Stomach smooth muscle (tissue), 2 donors: ENCODE data around the gene MPV17.
"Not testable (repeated sequence)": the region's sequence is repeated elsewhere in the genome, so short reads cannot be mapped to it uniquely, and the experiment has no call there.

Experiments used
- H3K27ac ChIP-seq: one replicate; pipeline ENCODE4 v1.7.0; 2013; ENCODE audit warnings: mild to moderate bottlenecking, low read length, inconsistent platforms
- H3K27me3 ChIP-seq, 2 donors: one replicate each; pipeline ENCODE4 v1.7.0; 2013; ENCODE audit warnings: low read length in 2 of 2; ENCODE audit not compliant: insufficient read depth in 2 of 2, control insufficient read depth in 1 of 2
- H3K36me3 ChIP-seq, 2 donors: one replicate each; pipeline ENCODE4 v1.7.0; 2013; ENCODE audit warnings: low read length in 2 of 2; ENCODE audit not compliant: control insufficient read depth in 2 of 2, insufficient read depth in 2 of 2
- H3K4me1 ChIP-seq: one replicate; pipeline ENCODE4 v1.7.0; 2013; ENCODE audit warnings: low read length; ENCODE audit not compliant: control insufficient read depth, insufficient read depth
- H3K4me3 ChIP-seq, 2 donors: one replicate each; pipeline ENCODE4 v1.7.0; 2013; ENCODE audit warnings: low read length in 2 of 2
- H3K9ac ChIP-seq, 2 donors: one replicate each; pipeline ENCODE4 v1.7.0; 2013; ENCODE audit warnings: low read length in 2 of 2, mild to moderate bottlenecking in 1 of 2
- H3K9me3 ChIP-seq, 2 donors: one replicate each; pipeline ENCODE4 v1.7.0; 2013; ENCODE audit warnings: low read length in 2 of 2; ENCODE audit not compliant: control insufficient read depth in 2 of 2
- donor health status: healthy.
- donor health status: Pancreatic carcinoma.

The MPV17 gene

GRCh38 chr2:27320958-27321543 is 1.8 kb downstream of the MPV17 start:
- H3K27me3 ChIP-seq, result no peaks in the 10 kb centered on the region
- peaks cover 18% of the 10 kb centered on the region for H3K4me1 ChIP-seq
- no peak overlapping the region for H3K4me3 ChIP-seq
- no peak overlapping the region for H3K27ac ChIP-seq
- peaks cover 0 to under 1% of the 10 kb centered on the region in 2 donors for H3K36me3 ChIP-seq
- H3K9ac ChIP-seq, result no peak overlapping the region
- H3K9me3 ChIP-seq, result no peaks in the 10 kb centered on the region

GRCh38 chr2:27319839-27320238 is 3.1 kb downstream of the MPV17 start:
- not testable (repeated sequence) for H3K36me3 ChIP-seq, H3K9ac ChIP-seq, H3K4me3 ChIP-seq, H3K9me3 ChIP-seq, H3K27ac ChIP-seq, H3K27me3 ChIP-seq
- H3K4me1 ChIP-seq, result peaks cover 18% of the 10 kb centered on the region

- no peaks in the 10 kb centered on the region for H3K27me3 ChIP-seq
- no peak overlapping the region for H3K4me3 ChIP-seq
- H3K4me1 ChIP-seq, result peaks cover 7% of the 10 kb centered on the region
- no peak overlapping the region for H3K9ac ChIP-seq
- H3K36me3 ChIP-seq, result peaks cover 0 to 4% of the 10 kb centered on the region in 2 donors
- H3K9me3 ChIP-seq, result no peaks in the 10 kb centered on the region
- H3K27ac ChIP-seq, result no peak overlapping the region
These were observed 6.1 kb downstream of the MPV17 start for GRCh38 chr2:27316655-27317412.

- Histone ChIP-seq H3K27ac (no peak overlapping the region), H3K9ac (no peak overlapping the region), H3K4me1 (no peaks in the 10 kb centered on the region), H3K27me3 (no peaks in the 10 kb centered on the region), H3K9me3 (no peaks in the 10 kb centered on the region), H3K36me3 (peaks cover 3 to 11% of the 10 kb centered on the region in 2 donors), H3K4me3 (no peak overlapping the region)
These were observed 7.8 kb downstream of the MPV17 start for GRCh38 chr2:27315122-27315521.

GRCh38 chr2:27314709-27315108 is 8.2 kb downstream of the MPV17 start:
- Histone ChIP-seq H3K36me3 (peaks cover 5 to 13% of the 10 kb centered on the region in 2 donors), H3K4me1 (no peaks in the 10 kb centered on the region), H3K4me3 (no peak overlapping the region), H3K9me3 (no peaks in the 10 kb centered on the region), H3K27ac (no peak overlapping the region), H3K27me3 (peaks cover 0 to 2% of the 10 kb centered on the region in 2 donors), H3K9ac (no peak overlapping the region)

GRCh38 chr2:27313882-27314645 is 8.8 kb downstream of the MPV17 start:
- H3K36me3 ChIP-seq, result peaks cover 9 to 14% of the 10 kb centered on the region in 2 donors
- H3K27ac ChIP-seq, result no peak overlapping the region
- H3K9ac ChIP-seq, result no peak overlapping the region
- H3K4me1 ChIP-seq, result no peaks in the 10 kb centered on the region
- no peak overlapping the region for H3K4me3 ChIP-seq
- H3K9me3 ChIP-seq, result no peaks in the 10 kb centered on the region
- peaks cover 0 to 3% of the 10 kb centered on the region in 2 donors for H3K27me3 ChIP-seq

GRCh38 chr2:27312152-27312551 is 10.7 kb downstream of the MPV17 start:
- Histone ChIP-seq H3K4me3 (no peak overlapping the region), H3K27me3 (peaks cover 16% of the 10 kb centered on the region in 2 donors), H3K27ac (no peak overlapping the region), H3K9ac (no peak overlapping the region), H3K4me1 (peaks cover 12% of the 10 kb centered on the region), H3K36me3 (peaks cover 9 to 16% of the 10 kb centered on the region in 2 donors), H3K9me3 (no peaks in the 10 kb centered on the region)

GRCh38 chr2:27309651-27310050 is 13.2 kb downstream of the MPV17 start:
- peaks cover 19% of the 10 kb centered on the region for H3K4me1 ChIP-seq
- H3K27me3 ChIP-seq, result peaks cover 38% of the 10 kb centered on the region in 2 donors
- H3K9ac ChIP-seq, result no peak overlapping the region
- no peak overlapping the region for H3K27ac ChIP-seq
- H3K9me3 ChIP-seq, result no peaks in the 10 kb centered on the region
- H3K36me3 ChIP-seq, result peaks cover 9 to 16% of the 10 kb centered on the region in 2 donors
- H3K4me3 ChIP-seq, result no peak overlapping the region

GRCh38 chr2:27308359-27308881 is 14.5 kb downstream of the MPV17 start, which contains the start of gene UCN:
UCN (minus strand) TSS chr2:27308445; CDS start chr2:27307895, 550 bp downstream.
- Histone ChIP-seq H3K9me3 (no peaks in the 10 kb centered on the region), H3K36me3 (peaks cover 9 to 16% of the 10 kb centered on the region in 2 donors), H3K27ac (no peak within 1 kb of the TSS), H3K9ac (no peak within 1 kb of the TSS), H3K4me3 (peak within 1 kb of the TSS in 1 of 2 donors; percentile 40), H3K4me1 (peaks cover 19% of the 10 kb centered on the region), H3K27me3 (peaks cover 39 to 41% of the 10 kb centered on the region in 2 donors)

GRCh38 chr2:27307545-27308358 is 15.1 kb downstream of the MPV17 start:
- no peaks in the 10 kb centered on the region for H3K9me3 ChIP-seq
- H3K27me3 ChIP-seq, result peaks cover 39 to 41% of the 10 kb centered on the region in 2 donors
- no peak overlapping the region for H3K27ac ChIP-seq
- H3K4me1 ChIP-seq, result peaks cover 19% of the 10 kb centered on the region
- no peak overlapping the region for H3K9ac ChIP-seq
- H3K36me3 ChIP-seq, result peaks cover 9 to 16% of the 10 kb centered on the region in 2 donors
- H3K4me3 ChIP-seq, result peak overlapping the region in 1 of 2 donors; percentile 40
